ENCODE results near the gene PRDM16. TPM values are rescaled to one million over a fixed set of nuclear protein-coding genes. Genes with fewer than 3 reads are reported as not detected.

The PRDM16 gene
- total RNA-seq, 2 donors from 2014 or later: 0.25 TPM; not detected in 1

DNA sequence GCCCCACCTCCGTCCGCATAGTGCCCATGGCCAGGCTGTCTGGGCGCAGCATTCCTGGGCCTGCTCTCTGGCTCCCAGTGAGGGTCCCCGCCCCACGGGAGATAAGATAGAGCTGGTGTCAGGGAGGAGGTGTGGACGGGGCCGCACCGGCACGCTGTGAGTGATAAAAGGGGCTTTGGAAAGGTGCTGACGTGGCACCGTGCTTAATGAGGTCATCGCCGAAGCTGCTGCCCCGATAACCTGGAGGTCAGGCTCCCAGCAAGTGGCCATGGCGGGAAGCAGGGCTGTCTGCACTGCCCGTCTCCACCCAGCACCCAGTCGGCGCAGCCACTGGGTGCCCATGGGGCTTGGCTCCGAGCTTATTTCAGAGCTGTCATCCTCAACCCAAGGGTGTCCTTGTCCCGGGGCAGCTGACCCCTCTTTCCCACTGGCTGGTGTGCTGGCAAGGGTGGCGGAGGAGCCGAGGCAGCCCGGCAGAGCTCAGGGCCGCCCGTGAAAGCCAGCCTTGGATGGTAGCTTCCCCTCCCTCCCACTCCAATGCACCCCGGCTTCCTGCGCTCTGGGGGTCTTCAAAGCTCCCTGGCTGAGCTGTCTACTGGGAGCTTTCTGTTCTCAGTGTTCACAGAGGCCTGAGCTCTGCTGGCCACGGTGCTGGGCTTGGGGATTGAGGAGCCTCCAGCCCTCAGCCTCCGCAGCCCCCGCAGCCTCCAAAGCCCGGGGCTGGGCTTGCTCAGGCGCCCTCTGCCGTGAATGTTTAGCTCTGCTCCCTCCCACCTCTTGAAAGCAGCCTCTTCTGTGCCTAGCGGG, 280.4 kb downstream of the PRDM16 start:
- Mint-ChIP-seq H3K9me3 (peaks cover 0 to 6% of the 10 kb centered on the region in 2 donors), H3K36me3 (peaks cover 0 to 4% of the 10 kb centered on the region in 2 donors), H3K27ac (no peak overlapping the region)
- DNase-seq (ENCODE audit: low spot score in 2 of 2): no peak
- ATAC-seq: no peak

DNA sequence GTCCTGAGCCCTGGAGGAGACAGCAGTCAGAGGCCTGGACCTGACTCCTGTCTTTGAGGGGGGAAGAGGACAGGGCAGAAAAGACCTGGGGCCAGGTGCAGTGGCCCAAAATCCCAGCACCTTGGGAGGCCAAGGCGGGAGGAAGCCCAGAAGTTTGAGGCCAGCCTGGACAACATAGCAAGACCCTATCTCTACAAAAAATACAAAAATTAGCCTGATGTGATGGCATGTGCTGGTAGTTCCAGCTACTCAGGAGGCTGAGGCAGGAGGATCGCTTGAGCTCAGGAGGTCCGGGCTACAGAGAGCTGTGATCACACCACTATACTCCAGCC, 280.9 kb downstream of the PRDM16 start:
- Mint-ChIP-seq H3K9me3 (peaks cover 0 to under 1% of the 10 kb centered on the region in 2 donors), H3K27ac (no peak overlapping the region), H3K36me3 (no peaks in the 10 kb centered on the region)
- ATAC-seq: no peak
- no peak for DNase-seq (ENCODE audit: low spot score in 2 of 2)

DNA sequence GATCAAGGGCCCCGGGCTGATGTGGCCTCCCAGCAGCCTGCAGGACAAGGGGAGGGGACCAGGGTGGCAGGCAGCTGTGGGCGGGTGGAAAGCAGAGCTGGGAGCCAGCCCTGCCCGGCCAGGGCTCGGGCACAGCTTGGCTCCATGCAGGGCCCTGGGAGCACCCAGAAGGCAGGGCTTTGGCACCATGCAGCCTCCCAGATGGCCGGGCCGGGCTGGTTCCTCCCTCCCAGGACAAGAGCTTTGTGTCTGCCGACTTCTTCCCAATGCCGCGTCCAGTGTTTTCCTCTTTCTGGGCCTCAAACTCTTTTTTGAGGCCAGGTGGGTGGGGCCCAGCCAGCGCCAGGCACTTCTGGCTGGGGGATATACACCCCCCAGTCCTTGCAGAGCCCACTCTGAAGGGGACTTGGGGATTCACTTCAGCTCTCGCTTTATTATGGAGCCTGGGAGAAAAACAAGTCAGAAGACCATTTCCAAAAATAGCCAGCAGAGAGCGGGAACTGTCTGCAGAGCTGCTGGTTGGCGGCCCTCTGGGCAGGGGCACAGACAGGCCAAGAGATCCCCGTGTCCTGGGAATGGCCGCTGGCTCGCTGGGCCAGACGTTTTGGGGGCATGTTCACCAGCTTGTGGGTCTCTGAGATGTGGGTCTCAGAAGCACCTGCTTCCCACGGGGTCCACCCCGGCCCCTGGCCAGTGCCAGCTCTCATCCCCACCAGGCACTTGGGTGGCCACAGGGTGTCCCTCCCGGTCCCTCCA, 281.7 kb downstream of the PRDM16 start:
- no peak for ATAC-seq
- Mint-ChIP-seq H3K9me3 (no peaks in the 10 kb centered on the region), H3K36me3 (no peaks in the 10 kb centered on the region), H3K27ac (no peak overlapping the region)
- DNase-seq (ENCODE audit: low spot score in 2 of 2): no peak

DNA sequence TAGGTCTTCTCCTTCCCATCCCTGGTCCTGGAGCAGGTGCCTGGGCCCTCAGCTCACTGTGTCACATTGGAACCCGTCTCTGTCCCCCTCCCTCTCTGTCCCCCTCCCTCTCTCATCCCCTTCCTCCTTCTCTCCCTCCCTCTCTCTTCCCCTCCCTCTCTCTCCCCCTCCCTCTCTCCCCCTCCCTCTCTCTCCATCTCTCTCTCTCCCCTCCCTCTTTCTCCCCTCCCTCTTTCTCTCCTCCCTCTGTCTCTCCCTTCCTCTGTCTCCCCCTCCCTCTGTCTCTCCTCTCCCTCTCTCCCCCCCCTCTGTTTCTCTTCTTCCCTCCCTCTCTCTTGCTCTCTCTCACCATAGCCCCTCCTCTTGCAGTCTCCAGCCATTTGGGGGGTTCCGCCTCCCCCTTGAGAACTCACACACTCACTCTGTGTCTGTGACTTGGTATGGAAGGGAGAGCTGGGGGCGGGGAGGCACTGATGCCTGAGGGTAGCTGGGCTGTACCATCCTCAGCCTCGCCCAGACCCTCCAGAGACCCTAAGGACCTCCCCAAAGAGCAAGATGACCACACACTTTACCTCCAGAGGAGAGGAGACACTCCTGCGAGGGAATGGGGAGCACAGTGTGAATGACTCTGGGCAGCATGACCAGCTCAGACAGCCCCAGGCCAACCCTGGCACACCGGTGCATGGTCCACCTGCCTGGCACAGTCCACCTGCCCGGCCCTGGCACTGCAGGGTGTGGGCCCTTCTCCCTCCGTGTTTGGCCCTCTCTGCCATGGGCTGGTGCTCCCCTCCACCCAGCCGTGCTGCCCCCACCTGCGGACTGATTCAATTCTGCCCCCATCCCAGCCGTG, 282.7 kb downstream of the PRDM16 start:
- DNase-seq (ENCODE audit: low spot score in 2 of 2) (no peak), ATAC-seq (no peak)
- H3K36me3 Mint-ChIP-seq: no peaks in the 10 kb centered on the region
- no peaks in the 10 kb centered on the region for H3K9me3 Mint-ChIP-seq
- H3K27ac Mint-ChIP-seq: no peak overlapping the region

DNA sequence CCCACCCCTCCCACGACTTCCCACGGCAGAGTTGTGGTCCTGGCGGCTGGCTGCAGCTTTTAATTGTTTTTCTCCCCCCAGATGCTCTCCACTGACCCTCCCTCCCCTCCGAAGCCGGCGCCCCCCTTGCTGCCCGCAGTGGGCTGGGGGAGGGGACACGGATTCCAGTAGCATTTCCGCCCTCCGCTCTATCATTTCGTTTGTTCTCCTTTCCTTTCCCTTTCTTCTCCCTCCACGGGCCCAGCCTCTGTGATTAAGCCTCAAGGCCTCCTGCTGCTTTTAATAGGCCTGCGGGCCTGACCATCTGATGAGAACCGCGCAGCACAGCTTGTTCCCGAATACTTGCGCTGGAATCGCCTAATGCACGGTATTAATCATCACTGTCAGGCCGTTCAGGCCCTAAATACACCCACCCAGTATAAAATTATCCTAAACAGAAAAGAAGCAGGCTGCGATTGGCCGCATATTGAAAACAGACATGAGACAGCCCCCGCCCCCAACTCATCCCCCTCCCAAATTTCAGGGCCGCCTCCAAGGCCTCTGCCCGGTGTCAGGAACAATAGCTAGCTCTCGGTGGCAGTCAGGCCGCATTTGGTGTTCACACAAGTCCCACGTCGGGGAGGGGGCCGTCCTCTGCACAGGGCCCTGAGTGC, 283.4 kb downstream of the PRDM16 start:
- Mint-ChIP-seq H3K36me3 (no peaks in the 10 kb centered on the region), H3K27ac (no peak overlapping the region), H3K9me3 (no peaks in the 10 kb centered on the region)
- no peak for ATAC-seq
- DNase-seq (ENCODE audit: low spot score in 2 of 2): no peak

DNA sequence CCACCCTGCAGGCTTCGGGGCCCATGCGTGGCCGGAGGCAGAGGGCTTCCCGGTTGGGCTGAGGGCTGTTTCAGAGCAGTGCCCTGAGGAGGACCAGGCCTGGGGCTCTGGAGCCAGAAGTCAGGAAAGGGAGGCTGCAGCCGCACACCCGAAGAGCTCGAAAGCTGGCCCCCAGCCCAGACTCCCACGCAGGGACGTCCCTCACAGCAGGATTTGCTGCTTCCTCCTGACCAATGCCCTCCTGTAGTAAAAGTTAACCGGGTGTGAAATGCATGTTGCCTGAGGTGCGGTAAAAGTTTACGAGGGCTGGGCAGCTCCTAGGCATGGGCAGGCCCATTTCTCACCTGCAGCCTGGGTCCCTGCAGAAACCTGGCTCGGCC, 283.9 kb downstream of the PRDM16 start:
- H3K27ac Mint-ChIP-seq: no peak overlapping the region
- ATAC-seq (no peak), DNase-seq (ENCODE audit: low spot score in 2 of 2) (no peak)
- H3K36me3 Mint-ChIP-seq: no peaks in the 10 kb centered on the region
- no peaks in the 10 kb centered on the region for H3K9me3 Mint-ChIP-seq

DNA sequence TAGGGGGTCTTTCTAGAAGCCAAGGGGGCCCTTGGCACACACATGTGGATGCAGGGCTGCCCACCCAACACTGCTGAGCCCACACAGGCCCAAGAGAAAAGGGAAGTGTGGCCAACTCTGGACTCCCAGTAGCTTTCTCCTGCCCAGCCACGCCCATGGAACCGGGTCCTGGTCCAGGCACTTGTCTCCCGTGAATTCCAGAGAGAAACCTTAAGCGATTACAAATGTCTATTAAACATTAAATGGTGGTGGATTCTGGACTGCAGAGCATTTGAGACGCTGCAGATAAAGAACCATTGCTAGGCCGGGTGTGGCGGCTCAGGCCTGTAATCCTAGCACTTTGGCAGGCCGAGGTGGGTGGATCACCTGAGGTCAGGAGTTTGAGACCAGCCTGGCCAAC, 284.9 kb downstream of the PRDM16 start:
- Mint-ChIP-seq H3K27ac (no peak overlapping the region), H3K36me3 (no peaks in the 10 kb centered on the region), H3K9me3 (no peaks in the 10 kb centered on the region)
- ATAC-seq (no peak), DNase-seq (ENCODE audit: low spot score in 2 of 2) (no peak)

DNA sequence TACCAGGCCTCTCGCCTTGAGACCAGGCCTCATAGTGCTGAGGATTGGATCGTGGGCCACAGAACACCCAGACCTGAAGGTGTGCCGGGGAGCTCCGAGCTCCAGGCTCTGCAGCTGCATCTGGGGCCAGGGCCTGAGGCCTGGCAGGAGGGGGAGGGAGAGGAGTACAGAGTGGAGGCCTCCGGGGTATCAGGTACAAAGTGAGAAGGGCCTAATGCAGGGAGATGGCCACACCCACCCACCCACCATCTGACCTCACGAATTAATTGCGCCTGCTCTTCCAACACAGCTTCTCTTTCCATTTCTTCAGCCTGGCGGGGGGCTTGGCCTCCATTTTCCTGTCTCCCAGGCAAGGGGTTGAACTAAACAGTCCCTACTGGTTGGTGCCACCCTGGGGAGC, 286.1 kb downstream of the PRDM16 start:
- no peak overlapping the region for H3K27ac Mint-ChIP-seq
- no peak for ATAC-seq
- no peak for DNase-seq (ENCODE audit: low spot score in 2 of 2)
- no peaks in the 10 kb centered on the region for H3K9me3 Mint-ChIP-seq
- H3K36me3 Mint-ChIP-seq: no peaks in the 10 kb centered on the region

DNA sequence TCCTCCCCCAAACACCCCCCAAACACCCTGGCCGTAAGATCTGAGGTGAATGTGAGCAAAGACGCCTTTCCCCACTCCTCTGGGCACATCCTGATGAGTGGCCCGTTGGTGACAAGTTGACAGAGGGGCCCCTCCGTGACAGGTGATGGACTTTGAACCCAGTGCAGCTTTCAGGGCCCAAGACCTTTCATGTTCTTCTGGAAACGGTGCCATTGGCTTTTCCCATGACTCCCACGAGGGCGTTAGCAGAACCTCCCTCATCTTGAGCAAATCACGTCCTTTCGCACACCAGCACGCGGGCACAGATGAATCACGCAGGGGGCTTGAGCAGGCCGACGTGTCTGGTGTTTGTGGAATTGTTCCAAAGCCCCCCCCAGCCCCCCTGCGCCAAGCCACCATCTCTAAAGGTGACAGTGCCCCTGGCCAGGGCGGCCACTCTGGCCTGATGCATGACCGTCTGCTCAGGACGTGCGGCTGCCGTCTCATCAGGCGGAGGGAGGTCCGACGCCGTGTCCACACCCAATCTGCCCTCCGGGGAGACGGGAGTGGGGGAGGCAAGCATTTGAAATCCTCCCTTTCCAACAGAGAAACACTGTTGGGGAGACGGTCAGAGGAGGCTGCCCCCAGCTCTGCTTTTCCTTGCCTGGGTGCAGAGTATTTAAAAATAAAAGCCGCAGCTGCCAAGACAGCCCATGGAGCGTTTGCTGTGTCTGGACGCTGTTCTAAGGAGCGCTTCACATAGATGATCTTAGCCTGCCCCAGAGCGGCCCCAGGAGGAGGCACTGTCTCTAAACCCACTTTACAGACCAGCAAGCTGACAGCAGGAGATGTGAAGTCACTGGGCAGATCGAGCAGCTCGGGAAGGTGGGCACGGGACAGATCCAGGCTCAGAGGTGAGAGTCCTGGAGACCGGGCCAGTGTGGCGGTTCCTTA, 287.2 kb downstream of the PRDM16 start:
- Mint-ChIP-seq H3K36me3 (no peaks in the 10 kb centered on the region), H3K27ac (no peak overlapping the region), H3K9me3 (no peaks in the 10 kb centered on the region)
- ATAC-seq: no peak
- DNase-seq (ENCODE audit: low spot score in 2 of 2): no peak

DNA sequence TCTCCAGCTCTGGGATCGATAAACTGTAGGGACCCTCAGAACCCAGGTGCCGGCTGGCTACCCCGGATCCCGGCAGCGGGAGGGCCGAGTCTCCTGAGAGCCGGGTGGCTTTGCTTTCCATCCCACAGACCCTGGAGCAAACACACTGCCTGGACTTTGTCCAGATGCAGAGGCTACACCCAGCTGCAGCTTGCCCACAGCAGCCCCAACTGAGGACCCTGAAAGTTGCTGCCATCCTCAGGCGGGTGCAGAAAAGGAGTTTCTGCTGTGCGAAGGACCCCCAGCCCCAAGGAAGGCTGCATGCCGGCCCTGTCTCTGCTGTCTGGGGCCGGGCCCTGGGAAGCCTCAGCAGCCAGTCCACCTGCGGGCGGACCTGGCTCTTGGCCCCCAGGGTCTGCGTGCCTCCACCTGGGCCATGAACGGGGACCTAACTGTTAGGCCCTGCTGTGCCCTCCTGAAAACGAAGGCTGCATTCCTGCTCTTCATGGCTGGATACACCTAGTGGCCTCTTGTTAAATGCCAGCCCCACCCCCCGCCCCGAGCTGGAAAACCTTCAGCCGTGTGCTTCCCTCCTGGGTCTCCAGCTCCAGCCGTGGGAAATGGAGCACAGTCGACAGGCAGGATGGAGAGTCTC, 287.9 kb downstream of the PRDM16 start:
- H3K27ac Mint-ChIP-seq: no peak overlapping the region
- no peaks in the 10 kb centered on the region for H3K36me3 Mint-ChIP-seq
- H3K9me3 Mint-ChIP-seq: no peaks in the 10 kb centered on the region
- DNase-seq (ENCODE audit: low spot score in 2 of 2): no peak
- ATAC-seq: no peak

DNA sequence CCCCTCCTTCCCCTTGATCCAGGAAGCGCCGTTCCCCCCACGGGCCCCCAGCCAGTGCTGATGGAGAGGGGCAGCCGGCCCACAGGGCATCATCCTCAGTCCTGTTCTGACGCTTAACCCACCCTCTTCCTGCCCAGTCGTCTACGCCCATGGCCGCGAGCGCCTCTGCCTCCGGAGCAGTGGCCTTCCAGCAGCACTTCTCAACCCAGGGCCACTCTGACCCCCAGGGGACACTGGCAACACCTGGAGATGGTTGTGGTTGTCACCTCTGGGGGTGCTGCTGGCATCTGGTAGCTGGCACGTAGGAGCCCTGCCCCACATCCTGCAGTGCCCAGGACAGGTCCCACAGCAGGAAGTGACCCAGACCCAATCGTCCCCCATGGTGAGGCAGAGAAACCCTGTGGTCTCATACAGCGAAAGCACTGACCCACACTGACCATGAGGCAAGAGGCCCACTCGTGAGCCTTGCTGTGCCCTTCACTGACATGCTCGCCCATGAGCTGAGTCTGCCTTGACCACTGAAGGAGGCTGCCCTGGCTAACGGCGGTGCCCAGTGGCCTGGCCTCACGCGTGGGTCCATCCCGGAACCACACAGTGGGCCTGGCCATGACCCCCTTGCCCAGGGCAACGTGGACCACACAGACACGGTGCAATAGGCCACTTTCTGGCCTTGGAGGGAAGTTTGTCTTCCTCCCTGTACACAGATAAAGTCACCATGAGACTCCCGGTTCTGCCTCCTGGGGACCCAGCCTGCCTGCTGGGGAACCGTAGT, 288.7 kb downstream of the PRDM16 start:
- no peak for ATAC-seq
- H3K36me3 Mint-ChIP-seq: no peaks in the 10 kb centered on the region

DNA sequence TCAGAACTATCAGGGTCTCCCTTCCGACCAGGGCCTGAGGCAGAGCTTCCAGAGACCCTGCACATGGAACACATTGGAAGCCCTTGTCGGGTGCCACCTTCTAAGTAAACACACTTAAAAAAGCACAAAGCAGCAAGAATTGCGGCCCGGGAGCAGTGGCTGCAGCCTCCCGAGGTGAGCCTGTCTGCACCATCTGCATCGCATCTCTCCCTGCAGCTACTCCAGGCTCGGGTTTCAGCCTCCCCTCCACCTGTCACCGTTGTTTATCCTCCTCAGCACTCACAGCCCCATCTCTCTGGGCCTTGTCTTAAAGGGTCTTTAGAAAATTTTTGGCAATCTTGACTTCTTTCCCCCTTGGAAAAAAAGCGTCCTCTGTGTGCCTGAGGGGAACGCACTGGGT, 290.3 kb downstream of the PRDM16 start:
- DNase-seq (ENCODE audit: low spot score in 2 of 2) (no peak), ATAC-seq (no peak)
- H3K27ac Mint-ChIP-seq: no peak overlapping the region
- H3K36me3 Mint-ChIP-seq: no peaks in the 10 kb centered on the region
- no peaks in the 10 kb centered on the region for H3K9me3 Mint-ChIP-seq

More for the DNA sequence above, 288.7 kb downstream of the PRDM16 start:
- H3K9me3 Mint-ChIP-seq: no peaks in the 10 kb centered on the region
- H3K27ac Mint-ChIP-seq: no peak overlapping the region
- no peak for DNase-seq (ENCODE audit: low spot score in 2 of 2)

DNA sequence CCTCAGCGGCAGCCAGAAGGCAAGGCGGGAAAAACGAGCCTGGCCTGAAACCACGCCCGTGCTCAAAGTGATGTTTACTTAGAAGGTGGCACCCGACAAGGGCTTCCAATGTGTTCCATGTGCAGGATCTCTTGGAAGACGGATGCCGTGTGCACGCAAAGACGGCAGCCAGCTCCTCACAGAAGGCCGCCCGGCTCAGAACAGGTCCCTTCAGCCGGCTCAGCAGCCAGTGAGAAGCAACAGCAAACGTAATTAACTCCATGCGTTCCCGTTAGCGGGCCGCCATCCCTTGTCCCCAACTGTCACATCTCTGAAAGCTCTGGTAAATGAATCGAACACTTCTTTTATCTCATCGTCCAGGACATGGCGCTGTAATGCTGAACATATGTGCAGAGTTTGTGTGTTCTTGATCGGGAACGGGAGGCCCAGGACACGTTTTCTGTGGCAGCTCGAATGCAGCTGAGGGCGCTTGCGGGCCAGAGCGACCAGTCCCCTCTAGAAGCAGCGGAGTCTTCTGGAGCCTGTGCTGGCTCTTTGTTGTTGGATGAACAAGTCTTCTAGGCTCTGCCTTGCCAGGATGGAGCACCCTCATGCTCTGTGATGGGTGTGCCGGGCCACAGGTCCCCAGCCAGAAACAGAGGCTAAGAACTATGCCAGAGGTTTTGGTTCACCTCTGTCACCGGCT, 290.9 kb downstream of the PRDM16 start:
- ATAC-seq (no peak), DNase-seq (ENCODE audit: low spot score in 2 of 2) (no peak)
- Mint-ChIP-seq H3K9me3 (no peaks in the 10 kb centered on the region), H3K27ac (no peak overlapping the region), H3K36me3 (no peaks in the 10 kb centered on the region)

DNA sequence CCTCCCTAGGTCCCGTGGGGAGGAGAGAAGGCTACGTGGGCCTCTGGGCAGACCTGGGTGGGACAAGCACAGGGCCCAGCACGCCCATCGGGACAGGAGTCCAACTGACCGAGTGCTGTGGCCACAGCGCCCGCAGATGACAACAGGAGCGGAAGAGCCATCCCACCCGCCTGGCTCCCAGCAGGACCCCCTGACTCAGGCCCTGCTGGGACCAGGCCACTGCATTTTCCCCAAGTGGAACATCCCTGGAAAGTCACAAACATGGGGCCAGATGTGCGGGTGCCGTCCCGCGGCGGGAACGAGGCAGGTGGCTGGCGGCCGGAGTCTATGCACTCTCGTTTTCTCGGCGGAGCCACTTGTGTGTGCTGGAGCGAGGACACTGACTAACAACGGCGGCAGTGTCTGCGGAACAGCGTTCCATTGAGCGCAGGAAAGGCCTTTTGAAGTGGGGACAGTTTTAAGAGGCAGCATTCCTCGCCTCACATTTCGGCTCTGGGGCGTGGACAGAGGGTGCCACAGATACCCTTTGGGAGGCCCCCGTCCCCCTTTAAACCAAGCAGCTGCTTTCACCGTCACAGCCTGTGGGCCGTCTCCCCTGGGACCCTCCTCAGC, 291.7 kb downstream of the PRDM16 start:
- no peak for DNase-seq (ENCODE audit: low spot score in 2 of 2)
- no peak for ATAC-seq
- Mint-ChIP-seq H3K9me3 (no peaks in the 10 kb centered on the region), H3K27ac (no peak overlapping the region), H3K36me3 (no peaks in the 10 kb centered on the region)

Measured in activated naive CD4-positive, alpha-beta T cell treated with anti-CD3 and anti-CD28 coated beads, Interleukin-2, amount 50 U/mL, for 72 hours (primary cell).